Measurements from ENCODE around the gene IL31RA. TPM values are rescaled to one million over a fixed set of nuclear protein-coding genes. Genes with fewer than 3 reads are reported as not detected.

Gene IL31RA
- total RNA-seq, 4 donors from 2014 or later, result 0.89 to 3.0 (median 1.0) TPM

- DNase-seq (ENCODE audit: low spot score in 2 of 2), result no peak
- H3K4me1 ChIP-seq, result peaks cover 15% of the 10 kb centered on the region
- H3K36me3 ChIP-seq, result no peaks in the 10 kb centered on the region
- no peaks in the 10 kb centered on the region for H3K9me3 ChIP-seq
- H3K27ac ChIP-seq, result no peak overlapping the region
- H3K4me3 ChIP-seq, result no peak overlapping the region
- TF ChIP-seq EP300 (IDR thresholded peaks at IDR 0.05) (no peak), POLR2A (IDR thresholded peaks at IDR 0.05) (no peak), POLR2AphosphoS5 (IDR thresholded peaks at IDR 0.05) (no peak), CTCF (IDR thresholded peaks at IDR 0.05) (no peak)
- 50% methylated on average over 3 of the region's 3 CpGs for WGBS
- no peaks in the 10 kb centered on the region for H3K27me3 ChIP-seq
Observed at GRCh38 chr5:55904152-55904551, 53.0 kb downstream of the IL31RA start.

GRCh38 chr5:55905251-55905650 lies 54.1 kb downstream of the IL31RA start:
- H3K4me1 ChIP-seq, result peaks cover 15% of the 10 kb centered on the region

GRCh38 chr5:55907927-55908326 lies 56.8 kb downstream of the IL31RA start:
- 97% methylated on average over 7 of the region's 7 CpGs for WGBS
- DNase-seq (ENCODE audit: low spot score in 2 of 2), result no peak
- Histone ChIP-seq H3K27ac (no peak overlapping the region), H3K9me3 (no peaks in the 10 kb centered on the region), H3K27me3 (no peaks in the 10 kb centered on the region), H3K4me1 (peaks cover 15% of the 10 kb centered on the region), H3K36me3 (no peaks in the 10 kb centered on the region), H3K4me3 (no peak overlapping the region)
- TF ChIP-seq CTCF (IDR thresholded peaks at IDR 0.05), result no peak
- TF ChIP-seq POLR2A (IDR thresholded peaks at IDR 0.05), result no peak

More at GRCh38 chr5:55905251-55905650, 54.1 kb downstream of the IL31RA start:
- 61% methylated on average over 4 of the region's 4 CpGs for WGBS
- TF ChIP-seq CTCF (IDR thresholded peaks at IDR 0.05), result no peak
- no peak for TF ChIP-seq POLR2A (IDR thresholded peaks at IDR 0.05)
- no peak for TF ChIP-seq POLR2AphosphoS5 (IDR thresholded peaks at IDR 0.05)
- TF ChIP-seq EP300 (IDR thresholded peaks at IDR 0.05), result no peak
- DNase-seq (ENCODE audit: low spot score in 2 of 2), result no peak
- H3K27ac ChIP-seq, result no peak overlapping the region
- no peak overlapping the region for H3K4me3 ChIP-seq
- no peaks in the 10 kb centered on the region for H3K9me3 ChIP-seq
- H3K27me3 ChIP-seq, result no peaks in the 10 kb centered on the region
- no peaks in the 10 kb centered on the region for H3K36me3 ChIP-seq

GRCh38 chr5:55908804-55909203 lies 57.6 kb downstream of the IL31RA start:
- H3K4me1 ChIP-seq, result peaks cover 7% of the 10 kb centered on the region
- no peak overlapping the region for H3K27ac ChIP-seq
- WGBS, result 97% methylated on average over 1 of the region's 1 CpG
- no peak for DNase-seq (ENCODE audit: low spot score in 2 of 2)
- no peak for TF ChIP-seq EP300 (IDR thresholded peaks at IDR 0.05)
- TF ChIP-seq POLR2AphosphoS5 (IDR thresholded peaks at IDR 0.05), result no peak
- no peak for TF ChIP-seq CTCF (IDR thresholded peaks at IDR 0.05)
- no peak for TF ChIP-seq POLR2A (IDR thresholded peaks at IDR 0.05)
- H3K4me3 ChIP-seq, result no peak overlapping the region
- H3K36me3 ChIP-seq, result no peaks in the 10 kb centered on the region
- no peaks in the 10 kb centered on the region for H3K27me3 ChIP-seq
- H3K9me3 ChIP-seq, result no peaks in the 10 kb centered on the region

- H3K4me3 ChIP-seq, result no peak overlapping the region
- no peaks in the 10 kb centered on the region for H3K27me3 ChIP-seq
- no peaks in the 10 kb centered on the region for H3K9me3 ChIP-seq
- no peak for DNase-seq (ENCODE audit: low spot score in 2 of 2)
- TF ChIP-seq CTCF (IDR thresholded peaks at IDR 0.05), result no peak
- TF ChIP-seq EP300 (IDR thresholded peaks at IDR 0.05), result no peak
- TF ChIP-seq POLR2A (IDR thresholded peaks at IDR 0.05), result no peak
- no peak for TF ChIP-seq POLR2AphosphoS5 (IDR thresholded peaks at IDR 0.05)
- 70% methylated on average over 2 of the region's 2 CpGs for WGBS
- no peak overlapping the region for H3K27ac ChIP-seq
- no peaks in the 10 kb centered on the region for H3K36me3 ChIP-seq
- no peaks in the 10 kb centered on the region for H3K4me1 ChIP-seq
Observed at GRCh38 chr5:55911784-55912653, 60.9 kb downstream of the IL31RA start.

Measured in suprapubic skin (tissue), 4 donors.